Measurements from ENCODE around the gene TFAP2A.

Gene TFAP2A

GRCh38 chr6:10382322-10382721, 32.6 kb downstream of the TFAP2A start:
- DNase-seq: no peak

- no peak for DNase-seq
These were observed 33.1 kb downstream of the TFAP2A start for GRCh38 chr6:10381830-10382208.

- no peak for DNase-seq
These were observed 33.6 kb downstream of the TFAP2A start for GRCh38 chr6:10381133-10381829.

DNA sequence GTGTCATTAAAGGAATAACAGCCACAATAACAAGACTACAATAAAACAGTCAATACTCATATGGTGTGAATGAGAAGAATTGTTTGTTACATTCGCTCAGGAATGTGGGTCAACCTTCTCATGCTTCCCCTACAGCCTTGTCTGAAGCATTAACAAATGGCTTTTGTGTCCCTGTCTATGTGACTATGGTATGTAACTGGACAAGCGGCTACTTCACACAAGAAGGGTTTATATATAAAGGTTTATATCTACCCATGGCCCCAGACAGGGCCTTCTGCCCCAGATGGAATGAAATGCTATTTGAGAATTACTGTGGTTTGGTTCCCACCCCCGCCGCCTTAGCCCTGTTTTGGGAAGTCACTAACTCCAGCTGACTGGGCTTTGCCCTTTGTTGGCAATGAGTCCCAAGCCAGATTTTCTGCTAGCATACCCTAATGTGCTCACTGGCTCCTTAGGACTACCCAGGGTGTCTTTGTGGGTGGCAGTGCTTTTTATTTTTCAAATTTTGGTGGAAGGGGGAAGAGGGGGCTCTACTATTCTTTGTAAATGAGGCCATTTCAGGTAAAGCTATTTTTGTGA, 39.4 kb downstream of the TFAP2A start:
- DNase-seq: no peak

- DNase-seq: peak; percentile 48
These were observed 41.1 kb downstream of the TFAP2A start for GRCh38 chr6:10373642-10374359.

DNA sequence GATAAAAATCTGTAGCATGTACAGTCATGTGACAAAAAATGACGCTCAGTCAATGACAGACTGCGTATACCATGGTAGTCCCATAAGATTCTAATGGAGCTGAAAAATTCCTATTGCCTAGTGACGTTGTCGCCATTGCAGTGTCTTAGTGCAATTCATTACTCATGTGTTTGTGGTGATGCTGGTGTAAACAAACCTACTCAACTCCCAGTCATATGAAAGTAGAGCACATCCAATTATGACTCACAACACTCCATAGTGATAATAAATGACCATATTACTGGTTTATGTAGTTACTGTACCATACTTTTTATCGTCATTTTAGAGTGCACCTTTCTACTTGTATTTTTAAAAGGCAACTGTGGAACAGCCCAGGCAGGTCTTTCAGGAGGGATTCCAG, 45.0 kb downstream of the TFAP2A start:
- DNase-seq: peak; percentile 55

DNA sequence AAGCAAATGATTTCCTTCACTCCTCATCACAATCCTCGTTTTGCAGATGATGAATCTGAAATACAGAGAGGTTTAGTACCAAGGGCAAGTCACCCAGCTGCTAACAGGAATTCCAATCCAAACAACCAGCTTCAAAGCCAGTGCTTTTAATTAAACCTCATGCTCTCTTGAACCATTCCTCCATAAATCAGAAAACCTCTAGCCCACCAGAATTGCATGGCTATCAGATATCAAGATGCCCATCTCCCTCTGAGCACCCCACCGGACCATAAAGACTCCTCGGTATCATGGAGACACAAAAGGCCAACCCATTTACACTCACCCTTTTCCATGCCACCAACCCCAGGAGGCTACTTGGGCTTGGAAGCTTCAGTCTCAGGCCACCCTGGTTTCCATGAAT, 46.0 kb downstream of the TFAP2A start:
- DNase-seq: no peak

DNA sequence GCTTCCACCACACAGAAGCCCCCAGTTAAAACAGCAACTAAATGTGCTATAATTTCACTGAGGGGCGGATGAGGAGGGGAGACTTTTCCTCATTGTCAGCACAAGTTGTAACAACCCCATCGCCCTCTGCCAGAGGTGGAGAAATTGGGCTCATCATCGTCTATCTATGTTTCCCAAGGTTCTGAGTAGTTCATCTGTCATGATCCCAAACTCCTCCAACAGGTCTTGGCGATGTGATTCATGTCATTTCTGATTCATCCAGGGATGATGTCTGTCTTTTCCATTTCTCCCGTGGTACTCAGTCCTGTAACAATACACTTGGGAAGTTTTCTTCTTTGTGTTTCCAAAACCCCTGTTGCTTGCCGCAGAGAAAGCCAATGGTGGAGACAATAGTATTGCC, 51.0 kb downstream of the TFAP2A start:
- DNase-seq: no peak

DNA sequence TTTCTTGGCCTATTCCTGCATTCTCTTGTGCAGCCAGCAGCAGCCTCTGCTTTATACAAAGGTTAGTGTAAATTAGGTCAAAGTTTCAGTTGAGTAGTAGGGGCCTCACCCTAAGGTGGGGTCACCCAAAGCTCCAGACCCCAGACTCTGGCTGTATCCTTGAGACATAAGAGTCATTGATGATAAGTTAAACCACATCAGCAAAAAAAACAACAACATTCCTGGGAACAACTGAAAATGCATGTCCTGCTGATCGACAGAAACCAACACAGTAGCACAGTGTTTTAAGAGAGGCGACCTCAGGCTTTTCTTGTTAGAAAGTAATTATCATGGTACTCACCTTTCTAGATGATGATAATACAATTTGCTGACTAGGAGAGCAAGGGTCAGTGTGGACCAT, 52.6 kb downstream of the TFAP2A start:
- no peak for DNase-seq

DNA sequence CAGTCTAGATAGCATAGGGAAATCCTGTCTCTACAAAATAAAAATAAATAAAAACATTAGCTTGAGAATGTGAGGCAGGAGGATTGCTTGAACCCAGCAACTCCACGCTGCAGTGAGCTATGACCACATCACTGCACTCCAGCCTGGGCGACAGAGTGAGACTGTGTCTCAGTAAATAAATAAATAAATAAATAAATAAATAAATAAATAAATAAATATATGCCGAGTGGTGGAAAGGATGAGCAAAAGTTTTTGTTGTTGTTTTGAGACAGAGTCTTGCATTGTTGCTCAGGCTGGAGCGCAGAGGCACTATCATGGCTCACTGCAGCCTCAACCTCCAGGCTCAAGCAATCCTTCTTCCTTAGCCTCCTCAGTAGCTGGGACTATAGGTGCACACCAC, 53.4 kb downstream of the TFAP2A start:
- no peak for DNase-seq

DNA sequence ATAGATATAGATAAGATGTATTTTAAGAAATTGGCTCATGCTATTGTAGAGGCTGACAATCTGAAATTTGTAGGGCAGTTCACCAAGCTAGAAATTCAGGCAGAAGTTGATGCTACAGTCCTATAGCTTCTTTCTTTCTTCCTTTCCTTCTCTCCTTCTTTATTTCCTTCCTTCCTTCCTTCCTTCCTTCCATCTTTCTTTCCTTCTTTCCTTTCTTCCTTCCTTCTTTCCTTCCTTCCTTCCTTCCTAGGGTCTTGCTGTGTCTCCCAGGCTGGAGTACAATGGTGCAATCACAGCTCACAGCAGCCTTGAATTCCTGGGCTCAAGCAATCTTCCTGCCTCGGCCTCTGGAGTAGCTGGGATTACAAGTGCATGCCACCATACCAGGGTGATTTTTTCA, 55.3 kb downstream of the TFAP2A start:
- DNase-seq: no peak

DNA sequence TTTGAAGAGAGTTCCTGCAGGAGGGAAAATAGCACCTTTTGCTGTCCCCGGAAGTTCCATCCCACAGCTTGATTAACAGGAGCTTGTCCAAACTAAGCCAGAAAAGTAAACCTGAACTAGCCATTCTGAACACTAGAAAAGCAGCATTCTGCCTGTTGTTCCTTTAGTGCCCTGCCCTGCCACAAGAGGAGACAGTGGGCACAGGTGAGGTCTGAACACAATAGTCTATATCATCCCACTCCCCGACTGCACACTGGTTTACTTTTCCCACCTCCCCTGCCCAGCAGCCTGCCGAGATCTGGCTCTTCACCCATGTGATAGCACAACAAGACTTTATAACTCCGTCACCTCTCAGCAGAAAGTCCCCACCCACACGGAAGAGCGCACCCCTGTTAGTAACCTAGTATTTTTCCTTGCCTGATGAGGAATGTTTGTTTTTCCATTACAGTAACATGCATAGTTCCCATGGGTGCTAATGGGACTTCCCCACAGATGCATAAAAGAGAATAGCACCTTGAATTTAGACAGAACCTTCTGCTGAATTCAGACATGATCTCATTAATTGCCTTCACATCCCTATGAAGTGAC, 59.7 kb downstream of the TFAP2A start:
- DNase-seq: no peak

DNA sequence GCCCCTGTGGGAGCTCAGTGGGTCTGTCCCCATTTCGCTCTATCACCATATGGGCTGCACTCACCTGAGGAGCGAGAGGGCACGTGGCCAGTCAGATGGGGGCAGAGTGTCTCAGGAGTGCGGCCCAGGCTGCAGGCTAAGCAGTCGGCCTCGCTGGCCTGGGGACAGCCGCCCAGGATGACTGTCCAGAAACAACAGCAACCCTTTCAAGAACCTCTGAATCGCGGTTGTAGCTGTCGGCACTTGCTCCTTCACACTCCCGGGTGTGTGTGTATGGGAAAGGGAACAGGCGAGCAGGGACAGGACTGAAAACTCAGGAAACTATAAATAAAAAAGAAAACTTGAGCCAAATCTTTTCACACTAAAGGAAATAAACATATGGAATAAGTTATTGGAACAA, 63.1 kb downstream of the TFAP2A start:
- no peak for DNase-seq

DNA sequence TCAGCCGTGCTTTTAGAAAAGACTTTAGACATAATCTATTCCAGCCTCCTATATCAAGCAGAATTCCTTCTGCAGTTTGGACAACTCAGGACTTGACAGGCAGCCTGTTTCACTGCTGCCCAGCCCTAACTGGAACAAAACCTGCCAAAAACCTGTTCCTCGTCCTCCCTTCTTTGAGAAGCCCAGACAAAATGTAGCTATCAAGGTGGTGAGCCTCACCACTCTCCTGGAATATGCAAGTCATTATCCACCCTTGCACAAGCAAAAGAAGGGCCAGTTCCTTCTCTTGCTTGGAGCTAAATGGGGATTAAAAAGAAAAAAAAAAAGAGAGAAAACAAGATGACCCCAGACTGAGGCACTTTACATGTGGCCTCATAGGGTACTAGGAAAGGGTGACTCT, 64.2 kb downstream of the TFAP2A start:
- no peak for DNase-seq

DNA sequence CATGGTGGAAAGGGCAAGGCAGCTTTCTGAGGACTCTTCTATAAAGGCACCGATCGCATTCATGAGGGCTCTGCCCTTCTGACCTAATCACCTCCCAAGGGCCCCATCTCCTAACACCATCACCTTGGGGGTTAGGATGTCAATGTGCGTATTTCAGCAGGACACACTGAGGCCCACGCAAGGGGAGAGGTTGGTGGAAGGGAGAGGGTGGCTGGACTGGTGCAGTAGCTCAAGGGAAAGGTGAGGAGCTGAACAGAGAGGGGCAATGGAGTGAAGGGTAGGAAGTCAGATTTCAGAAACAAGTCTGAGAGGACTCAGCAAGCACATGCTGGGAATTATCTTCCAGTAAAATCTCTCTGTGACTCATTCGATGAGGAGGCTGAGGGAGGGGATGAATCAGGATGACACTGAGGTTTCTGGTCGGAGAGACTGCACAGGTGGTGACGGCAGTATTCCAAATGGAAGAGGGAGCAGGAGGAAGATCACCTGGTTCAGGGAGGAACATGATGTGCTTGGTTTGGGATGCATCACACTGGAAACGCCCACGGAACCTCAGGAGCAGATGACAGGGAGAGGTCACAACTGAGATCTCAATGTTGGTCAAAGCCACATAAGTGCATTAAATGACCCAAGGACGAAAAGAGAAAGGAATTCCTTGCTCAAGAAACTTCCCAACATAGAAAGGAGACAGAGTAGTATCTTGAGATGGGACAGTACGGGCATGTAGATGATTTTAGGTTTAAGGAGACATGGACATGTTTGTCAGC, 67.1 kb downstream of the TFAP2A start:
- peak; percentile 10 for DNase-seq

All from NCI-H226 (cell line).